Activated B cell treated with CpG ODN at 0.5 μM for 24 hours (primary cell): ENCODE results near the gene GNPNAT1. TPM values are rescaled to one million over a fixed set of nuclear protein-coding genes. Genes with fewer than 3 reads are reported as not detected.
A peak's percentile ranks its signal among the peaks of the same experiment; 100 is the strongest.

Experiments used
- ATAC-seq: fragments of 200-7000 bp; cut with Tn5 transposase; one replicate; pipeline ENCODE4 v1.10.0; 2021; ENCODE audit warnings: low read depth, mild to moderate bottlenecking, moderate library complexity
- CTCF ChIA-PET: fragments of 350-600 bp; sonication (Branson Sonifier 250); formaldehyde crosslinking; loops from one replicate; lab custom pipeline; 2021; ENCODE audit warnings: antibody characterized with exemption; lab: Charles Lee
- POLR2A ChIA-PET: fragments of 350-600 bp; sonication (Branson Sonifier 250); formaldehyde crosslinking; loops from one replicate; lab custom pipeline; 2021; ENCODE audit warnings: antibody characterized with exemption; lab: Charles Lee
- DNase-seq: peaks from one replicate; pipeline ENCODE4 v3.0.0; 2022
- H3K27ac Mint-ChIP-seq: one replicate; pipeline ENCODE4 v1.8.0; 2020; ENCODE audit warnings: mixed read lengths
- H3K27me3 Mint-ChIP-seq: one replicate; pipeline ENCODE4 v1.8.0; 2021; ENCODE audit warnings: mixed read lengths
- H3K36me3 Mint-ChIP-seq: one replicate; pipeline ENCODE4 v1.8.0; 2021; ENCODE audit warnings: low read depth, mixed read lengths
- H3K4me1 Mint-ChIP-seq: one replicate; pipeline ENCODE4 v1.8.0; 2021; ENCODE audit warnings: mixed read lengths
- H3K4me3 Mint-ChIP-seq: one replicate; pipeline ENCODE4 v1.8.0; 2020; ENCODE audit warnings: mild to moderate bottlenecking, mixed read lengths
- H3K9me3 Mint-ChIP-seq: one replicate; pipeline ENCODE4 v1.8.0; 2020; ENCODE audit warnings: mixed read lengths
- intact Hi-C: fragments of 100-400 bp; cut with micrococcal nuclease; formaldehyde crosslinking; loops from one replicate; pipeline ENCODE4 v1.15.1; 2024
- total RNA-seq: library from RNA; stranded (reverse); gene quantifications from 2 replicates; pipeline ENCODE4 v1.2.3, GENCODE V29; 2022
- TF ChIP-seq, protein P1 (sequence below): fragments of 200-600 bp; IDR thresholded peaks from one replicate; pipeline ENCODE4 v1.8.0; 2022; ENCODE audit warnings: antibody characterized with exemption, mild to moderate bottlenecking

Gene GNPNAT1
- total RNA-seq, 1 donor from 2014 or later: 9.7 TPM

DNA sequence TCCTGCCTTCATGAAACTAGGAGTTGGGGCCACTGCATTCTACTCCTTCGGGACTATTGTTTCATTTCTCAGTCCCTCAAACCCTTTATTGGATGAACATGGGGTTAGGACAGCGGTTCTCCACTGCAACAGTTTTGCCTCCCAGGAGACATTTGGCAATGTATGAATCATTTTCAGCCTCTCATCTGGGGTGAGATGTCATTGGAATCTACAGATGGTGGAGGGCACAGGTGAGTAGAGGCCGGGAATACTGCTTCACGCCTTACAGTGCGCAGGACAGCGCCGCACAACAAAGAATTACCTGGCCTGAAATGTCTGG, 649 bp upstream of the GNPNAT1 start:
- Mint-ChIP-seq H3K27ac (peak overlapping the region; percentile 77), H3K36me3 (peaks cover 4% of the 10 kb centered on the region), H3K27me3 (no peaks in the 10 kb centered on the region), H3K9me3 (no peaks in the 10 kb centered on the region), H3K4me1 (peaks cover 27% of the 10 kb centered on the region), H3K4me3 (peak overlapping the region; percentile 84)
- no peak for ATAC-seq
- POLR2A ChIA-PET: no interaction called here
- no peak for DNase-seq
- CTCF ChIA-PET: no interaction called here
- intact Hi-C loops: loop anchor here (5.0 to 10.0 kb wide), 3 partner anchors 480 to 1715 kb away; partner anchors contain the start of genes CGRRF1, PTGER2 and TMX1
- TF ChIP-seq, protein P1, sequence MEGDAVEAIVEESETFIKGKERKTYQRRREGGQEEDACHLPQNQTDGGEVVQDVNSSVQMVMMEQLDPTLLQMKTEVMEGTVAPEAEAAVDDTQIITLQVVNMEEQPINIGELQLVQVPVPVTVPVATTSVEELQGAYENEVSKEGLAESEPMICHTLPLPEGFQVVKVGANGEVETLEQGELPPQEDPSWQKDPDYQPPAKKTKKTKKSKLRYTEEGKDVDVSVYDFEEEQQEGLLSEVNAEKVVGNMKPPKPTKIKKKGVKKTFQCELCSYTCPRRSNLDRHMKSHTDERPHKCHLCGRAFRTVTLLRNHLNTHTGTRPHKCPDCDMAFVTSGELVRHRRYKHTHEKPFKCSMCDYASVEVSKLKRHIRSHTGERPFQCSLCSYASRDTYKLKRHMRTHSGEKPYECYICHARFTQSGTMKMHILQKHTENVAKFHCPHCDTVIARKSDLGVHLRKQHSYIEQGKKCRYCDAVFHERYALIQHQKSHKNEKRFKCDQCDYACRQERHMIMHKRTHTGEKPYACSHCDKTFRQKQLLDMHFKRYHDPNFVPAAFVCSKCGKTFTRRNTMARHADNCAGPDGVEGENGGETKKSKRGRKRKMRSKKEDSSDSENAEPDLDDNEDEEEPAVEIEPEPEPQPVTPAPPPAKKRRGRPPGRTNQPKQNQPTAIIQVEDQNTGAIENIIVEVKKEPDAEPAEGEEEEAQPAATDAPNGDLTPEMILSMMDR: no peak

DNA sequence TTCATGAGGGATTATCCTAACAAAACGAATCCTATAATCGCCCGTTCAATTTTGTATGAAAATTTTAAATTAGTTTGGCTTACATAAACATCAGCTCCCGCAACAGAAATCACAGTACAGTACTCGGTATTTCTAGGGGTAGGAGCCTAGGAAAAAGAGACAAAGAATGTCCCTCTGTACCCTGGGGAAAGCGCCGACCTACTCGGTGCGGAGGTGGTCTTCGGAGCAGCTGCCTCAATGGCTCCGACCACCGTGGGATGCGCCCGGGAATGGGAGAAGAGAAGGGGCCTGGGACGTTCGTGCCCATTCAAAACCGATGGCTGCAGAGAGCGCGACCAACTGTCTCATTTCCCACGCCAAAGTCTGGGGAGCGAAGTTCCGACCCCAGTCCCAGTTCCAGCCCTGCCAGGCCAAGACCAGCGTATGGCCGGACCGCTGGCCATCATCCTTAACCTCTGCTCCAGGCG, 618 bp downstream of the GNPNAT1 start:
- H3K4me3 Mint-ChIP-seq: peak overlapping the region; percentile 91
- H3K27ac Mint-ChIP-seq: peak overlapping the region; percentile 72
- no peaks in the 10 kb centered on the region for H3K9me3 Mint-ChIP-seq
- H3K4me1 Mint-ChIP-seq: peaks cover 27% of the 10 kb centered on the region
- H3K36me3 Mint-ChIP-seq: peaks cover 4% of the 10 kb centered on the region
- ChIA-PET POLR2A (interaction anchor here (1.0 to 1.2 kb wide), 2 partner anchors 48 to 1606 kb away, joined by 4 to 6 read pairs; partner anchors contain the start of gene CDKN3), CTCF (no interaction called here)
- intact Hi-C loops: loop anchor here (1.0 to 10.0 kb wide), 10 partner anchors 60 to 1717 kb away; partner anchors contain the start of genes CDKN3, CGRRF1, DDHD1 and GPR137C
- TF ChIP-seq, protein P1: no peak
- H3K27me3 Mint-ChIP-seq: no peaks in the 10 kb centered on the region
- no peak for DNase-seq
- ATAC-seq: no peak

DNA sequence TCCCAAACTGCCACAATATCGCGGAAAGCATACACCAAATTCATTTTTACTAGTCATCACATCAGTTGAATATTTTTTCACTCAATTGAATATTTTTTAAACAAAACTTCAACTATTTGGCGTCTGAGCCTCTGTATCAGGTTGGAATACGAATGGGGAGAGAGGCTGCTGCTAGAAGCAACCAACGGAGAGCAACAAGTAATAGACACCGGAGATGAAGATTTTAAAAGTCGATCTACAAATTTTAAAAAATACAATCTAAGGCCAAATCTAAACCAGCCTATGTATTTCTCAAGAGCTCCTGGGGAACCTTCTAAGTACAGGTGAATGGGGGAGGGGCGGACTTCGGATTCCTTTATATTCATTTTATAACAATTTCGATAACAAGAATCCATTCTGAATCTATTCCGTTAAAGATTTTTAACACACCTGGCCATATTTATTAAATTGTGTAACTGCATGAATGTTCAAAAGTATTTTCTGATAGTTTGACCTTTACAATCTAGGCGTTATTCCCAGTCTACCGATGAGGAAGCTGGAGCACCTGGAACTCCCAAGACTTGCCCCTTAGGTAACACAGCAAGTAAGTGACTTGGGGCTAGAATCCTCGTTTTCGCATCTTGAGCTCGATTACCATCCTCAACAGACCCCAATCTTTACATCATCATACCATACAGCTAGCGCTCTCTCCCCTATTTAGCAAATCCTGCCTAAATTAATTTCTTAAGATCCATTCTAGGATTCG, 1.2 kb downstream of the GNPNAT1 start:
- Mint-ChIP-seq H3K4me1 (peaks cover 27% of the 10 kb centered on the region), H3K27me3 (no peaks in the 10 kb centered on the region), H3K36me3 (peaks cover 4% of the 10 kb centered on the region), H3K27ac (peak overlapping the region; percentile 72), H3K9me3 (no peaks in the 10 kb centered on the region), H3K4me3 (peak overlapping the region; percentile 91)
- TF ChIP-seq, protein P1: no peak
- ChIA-PET CTCF (no interaction called here), POLR2A (interaction anchor here (1.0 to 1.2 kb wide), 2 partner anchors 48 to 1606 kb away, joined by 4 to 6 read pairs; partner anchors contain the start of gene CDKN3)
- no peak for DNase-seq
- intact Hi-C loops: loop anchor here (2.0 to 10.0 kb wide), 6 partner anchors 83 to 1717 kb away; partner anchors contain the start of genes CDKN3, CGRRF1, PSMC6 and PTGER2
- no peak for ATAC-seq

DNA sequence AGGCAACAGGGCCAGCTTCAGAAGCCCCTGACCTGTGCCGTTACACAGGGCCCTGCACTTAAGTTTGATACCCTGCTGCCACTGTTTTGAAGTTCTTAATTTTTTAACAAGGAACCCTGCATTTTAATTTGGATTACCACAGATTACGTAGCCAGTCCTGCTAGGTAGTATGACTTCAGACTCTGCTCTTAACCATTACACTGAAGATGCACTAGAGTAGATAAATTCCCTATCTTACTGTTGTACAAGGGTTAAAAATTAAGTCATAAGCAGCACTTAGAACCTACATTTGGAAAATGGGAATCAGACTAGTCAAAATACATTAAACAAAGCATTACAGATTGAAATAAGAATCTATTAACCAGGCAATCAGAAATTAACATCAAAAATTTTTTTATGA, 2.3 kb downstream of the GNPNAT1 start:
- ChIA-PET CTCF (no interaction called here), POLR2A (interaction anchor here (0.5 kb wide), 1 partner anchor 58 kb away, joined by 3 read pairs; no protein-coding TSS in a partner anchor)
- Mint-ChIP-seq H3K9me3 (no peaks in the 10 kb centered on the region), H3K27ac (no peak overlapping the region), H3K27me3 (no peaks in the 10 kb centered on the region), H3K4me3 (no peak overlapping the region), H3K36me3 (peaks cover 4% of the 10 kb centered on the region), H3K4me1 (peaks cover 27% of the 10 kb centered on the region)
- TF ChIP-seq, protein P1: no peak
- intact Hi-C loops: loop anchor here (10.0 kb wide), 1 partner anchor 794 kb away; no protein-coding TSS in a partner anchor
- ATAC-seq (no peak), DNase-seq (no peak)

DNA sequence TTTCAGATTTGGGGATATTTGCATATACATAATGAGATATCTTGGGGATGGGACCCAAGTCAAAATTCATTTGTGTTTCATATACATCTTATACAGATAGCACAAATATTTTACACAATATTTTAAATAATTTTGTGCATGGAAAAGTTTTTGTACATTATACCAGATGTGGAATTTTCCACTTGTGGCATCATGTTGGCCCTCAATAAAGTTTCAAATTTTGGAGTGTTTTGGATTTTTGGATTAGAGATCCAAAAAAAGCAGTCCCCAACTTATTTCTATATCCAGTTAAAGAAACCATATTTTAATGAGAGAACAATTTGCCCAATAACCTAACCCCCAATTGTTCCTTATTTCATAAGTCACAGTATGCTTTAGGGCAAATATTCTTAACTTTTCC, 4.5 kb downstream of the GNPNAT1 start:
- H3K4me3 Mint-ChIP-seq: no peak overlapping the region
- TF ChIP-seq, protein P1: no peak
- peaks cover 22% of the 10 kb centered on the region for H3K4me1 Mint-ChIP-seq
- intact Hi-C loops: loop anchor here (10.0 kb wide), 1 partner anchor 792 kb away; no protein-coding TSS in a partner anchor
- DNase-seq: no peak
- no peak for ATAC-seq
- no peaks in the 10 kb centered on the region for H3K9me3 Mint-ChIP-seq
- CTCF ChIA-PET: no interaction called here
- H3K36me3 Mint-ChIP-seq: peaks cover 6% of the 10 kb centered on the region
- H3K27ac Mint-ChIP-seq: no peak overlapping the region
- no peaks in the 10 kb centered on the region for H3K27me3 Mint-ChIP-seq
- POLR2A ChIA-PET: no interaction called here
